HG02970 (cell line): ENCODE data around the gene C9orf152.

Experiments used
- ATAC-seq: cut with Tn5 transposase; IDR thresholded peaks from one replicate; pipeline ENCODE4 v1.9.1; 2021; ENCODE audit warnings: mild to moderate bottlenecking, moderate library complexity, moderate number of reproducible peaks; ENCODE audit not compliant: unreplicated experiment, low FRiP score

C9orf152 gene

DNA sequence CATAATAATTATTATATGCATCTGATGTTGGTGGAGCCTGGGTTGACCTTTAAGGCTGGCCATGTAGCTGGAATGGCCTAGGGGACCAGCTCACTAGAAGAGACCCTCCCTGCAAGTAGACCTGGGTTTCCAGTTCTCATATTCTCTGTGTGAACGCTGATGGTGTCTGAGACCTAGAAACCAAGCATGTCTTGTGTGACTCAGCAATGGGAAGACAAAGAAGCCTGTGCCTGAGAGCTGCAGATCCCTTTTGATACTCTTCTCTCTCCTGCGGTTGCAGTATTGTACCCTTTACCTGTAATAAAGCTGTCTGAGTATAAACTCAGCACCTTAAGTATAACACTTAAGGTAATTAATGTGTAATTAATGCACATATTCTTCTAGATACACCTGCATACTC, 22.2 kb downstream of the C9orf152 start:
- no peak for ATAC-seq

DNA sequence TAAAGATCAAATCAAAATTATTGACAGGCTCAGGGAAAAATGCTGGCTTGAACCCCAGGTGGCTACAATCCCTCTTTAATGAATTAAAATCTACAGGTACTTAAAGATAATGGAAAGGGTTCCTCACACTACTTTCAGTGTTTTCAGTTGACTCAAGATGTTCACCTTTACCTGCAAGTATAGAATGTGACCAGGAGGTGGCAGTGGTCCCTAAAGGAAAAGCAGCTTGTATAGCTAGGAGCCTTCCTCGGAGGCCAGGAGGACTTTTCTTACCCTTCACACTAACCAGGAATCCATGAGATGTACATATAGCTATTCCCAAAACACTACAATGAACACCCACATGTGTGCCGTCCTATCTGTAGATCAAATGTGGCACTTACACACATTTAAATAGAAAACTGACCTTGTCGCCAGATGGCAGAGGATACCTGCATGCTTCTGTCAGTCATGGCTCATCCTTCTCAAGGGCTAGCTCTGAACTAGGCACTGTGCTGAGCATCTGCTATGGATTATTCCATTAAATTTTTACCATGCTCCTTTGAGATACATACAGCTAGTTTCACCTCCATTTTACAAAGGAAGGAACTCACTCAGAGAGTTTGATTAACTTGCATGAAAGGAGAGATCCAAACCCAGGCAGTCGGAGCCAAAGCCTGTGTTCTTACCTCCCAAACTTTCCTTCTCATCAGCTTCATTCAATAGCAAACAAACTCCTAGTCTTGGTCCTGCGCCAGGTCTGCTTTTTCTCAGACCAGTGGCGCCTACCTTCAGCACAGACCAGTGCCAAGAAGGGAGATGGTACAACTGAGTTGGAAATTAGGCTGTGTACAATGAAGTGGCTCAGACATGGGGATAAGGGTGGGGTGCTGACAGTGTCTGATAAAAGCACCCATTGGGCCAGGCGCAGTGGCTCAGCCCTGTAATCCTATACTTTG, 24.5 kb downstream of the C9orf152 start:
- no peak for ATAC-seq

DNA sequence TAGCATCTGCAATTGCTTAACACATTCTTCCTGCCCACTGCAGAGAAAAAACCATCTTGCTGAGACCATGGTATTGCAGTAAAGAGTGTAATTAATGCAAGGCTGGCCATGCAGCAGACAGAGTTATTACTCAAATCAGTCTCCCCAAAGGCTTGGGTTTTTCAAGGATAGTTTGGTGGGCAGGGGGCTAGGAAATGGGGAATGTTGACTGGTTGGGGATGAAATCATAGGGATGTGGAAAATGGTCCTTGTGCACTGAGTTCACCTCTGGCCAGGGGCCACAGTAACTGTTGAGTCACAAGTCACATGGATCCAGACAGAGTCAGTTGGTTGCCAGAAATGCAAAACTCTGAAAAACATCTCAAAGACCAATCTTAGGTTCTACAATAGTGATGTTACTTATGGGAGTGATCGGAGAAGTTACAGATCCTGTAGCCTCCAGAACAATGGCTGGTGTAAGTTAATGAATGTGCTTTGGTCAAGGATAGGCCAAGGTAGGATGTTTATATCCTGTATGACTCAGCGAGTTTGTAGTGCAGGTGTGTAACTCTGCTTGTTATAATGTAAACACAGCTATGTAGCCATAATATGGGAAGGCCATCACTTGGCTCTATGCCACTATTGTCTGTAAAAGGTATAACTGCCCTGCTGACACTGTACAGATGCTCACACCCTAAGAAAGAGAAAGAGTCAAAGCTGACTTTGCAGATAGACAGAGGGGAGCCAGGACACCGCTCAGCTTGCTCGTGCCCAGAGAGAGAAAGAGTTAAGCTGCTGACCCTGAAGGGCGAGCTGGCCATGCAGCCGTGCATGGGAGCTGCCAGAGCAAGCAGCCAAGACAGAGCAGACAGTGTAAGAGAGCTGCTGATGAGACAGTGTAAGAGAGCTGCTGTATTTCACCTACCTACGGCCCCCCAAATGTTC, 27.2 kb downstream of the C9orf152 start:
- no peak for ATAC-seq

DNA sequence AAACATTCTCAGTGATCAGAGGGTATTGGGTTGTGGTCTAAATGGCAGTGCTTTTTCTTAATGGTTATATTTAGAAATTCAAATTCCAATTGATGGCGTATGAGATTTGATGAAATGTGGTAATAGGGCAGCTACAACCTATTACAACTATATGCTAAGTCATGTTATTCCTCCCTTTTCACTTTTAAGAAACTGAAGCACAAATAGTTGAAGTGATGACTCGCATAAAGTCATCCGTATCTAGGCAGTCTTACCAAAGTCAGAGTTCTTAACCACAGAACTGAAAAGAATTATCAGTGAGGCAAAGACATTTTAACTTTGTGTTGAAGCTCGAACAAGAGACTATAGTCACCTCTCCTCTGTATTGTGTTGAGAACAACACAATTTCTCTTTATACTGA, 28.2 kb downstream of the C9orf152 start:
- no peak for ATAC-seq

DNA sequence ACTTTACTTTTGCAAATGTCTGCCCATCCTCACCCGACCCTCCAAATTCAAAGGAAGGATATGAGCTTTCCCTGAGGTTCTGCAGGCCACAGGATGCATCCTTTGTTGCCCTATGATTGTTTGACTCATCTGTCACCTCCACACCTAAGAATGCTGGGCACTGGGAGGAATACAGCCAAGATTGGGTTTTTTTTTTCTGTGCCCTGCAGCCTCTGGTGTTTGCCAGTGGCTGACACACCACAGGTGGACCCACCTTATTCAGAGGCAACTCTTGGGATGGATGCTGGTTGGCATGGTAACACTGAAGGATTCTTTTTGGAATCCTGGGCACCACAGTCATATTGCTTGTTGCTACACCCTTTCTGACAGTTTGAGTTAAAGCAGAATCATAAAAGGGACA, 29.7 kb downstream of the C9orf152 start:
- ATAC-seq: no peak

DNA sequence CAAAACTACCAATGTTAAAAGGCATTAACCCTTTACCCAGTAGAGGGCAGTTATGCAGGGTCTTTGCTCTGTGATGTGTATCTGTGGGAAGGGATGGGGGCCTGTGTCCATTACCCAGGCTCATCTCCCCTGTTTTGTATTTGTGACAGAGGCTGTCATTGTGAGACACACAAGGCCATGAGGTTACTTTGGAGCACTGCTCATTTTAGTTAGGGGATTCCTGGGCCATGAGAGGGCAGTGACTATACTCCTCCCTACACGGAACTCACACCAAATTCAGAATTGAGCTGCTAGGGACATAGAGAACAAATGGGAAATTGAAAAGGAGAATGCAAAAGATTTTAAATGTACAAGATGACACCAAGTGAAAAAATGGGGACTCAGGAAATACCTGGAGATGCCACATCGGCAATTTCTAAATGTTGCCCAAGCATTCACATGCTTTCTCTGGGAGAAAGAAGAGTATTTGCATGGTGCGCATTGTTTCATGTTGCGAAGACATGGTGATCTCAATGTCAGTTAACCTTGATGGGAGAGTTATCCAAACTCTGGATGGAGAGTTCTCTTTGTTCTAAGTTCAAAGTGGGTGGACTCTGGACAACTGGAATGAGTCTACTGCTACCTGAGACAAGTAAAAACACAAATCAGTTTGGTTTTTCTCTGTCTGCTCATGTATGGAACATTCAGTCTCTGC, 32.5 kb downstream of the C9orf152 start:
- ATAC-seq: no peak

DNA sequence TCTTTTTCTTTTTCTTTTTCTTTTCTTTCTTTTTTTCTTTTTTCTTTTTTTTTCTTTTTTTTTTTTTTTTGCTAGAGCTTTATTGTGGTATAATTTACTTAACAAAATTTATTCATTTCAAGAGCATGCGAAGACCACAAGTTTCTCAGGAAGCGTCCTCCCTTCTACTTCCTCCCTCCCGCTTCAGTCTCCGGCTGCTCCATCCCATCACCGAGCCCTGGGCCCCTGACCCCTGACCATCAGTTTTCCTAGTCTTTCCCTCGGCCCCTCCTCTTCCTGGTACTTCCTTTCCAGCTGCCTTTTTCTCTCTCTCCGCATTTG, 34.7 kb downstream of the C9orf152 start:
- ATAC-seq: no peak

DNA sequence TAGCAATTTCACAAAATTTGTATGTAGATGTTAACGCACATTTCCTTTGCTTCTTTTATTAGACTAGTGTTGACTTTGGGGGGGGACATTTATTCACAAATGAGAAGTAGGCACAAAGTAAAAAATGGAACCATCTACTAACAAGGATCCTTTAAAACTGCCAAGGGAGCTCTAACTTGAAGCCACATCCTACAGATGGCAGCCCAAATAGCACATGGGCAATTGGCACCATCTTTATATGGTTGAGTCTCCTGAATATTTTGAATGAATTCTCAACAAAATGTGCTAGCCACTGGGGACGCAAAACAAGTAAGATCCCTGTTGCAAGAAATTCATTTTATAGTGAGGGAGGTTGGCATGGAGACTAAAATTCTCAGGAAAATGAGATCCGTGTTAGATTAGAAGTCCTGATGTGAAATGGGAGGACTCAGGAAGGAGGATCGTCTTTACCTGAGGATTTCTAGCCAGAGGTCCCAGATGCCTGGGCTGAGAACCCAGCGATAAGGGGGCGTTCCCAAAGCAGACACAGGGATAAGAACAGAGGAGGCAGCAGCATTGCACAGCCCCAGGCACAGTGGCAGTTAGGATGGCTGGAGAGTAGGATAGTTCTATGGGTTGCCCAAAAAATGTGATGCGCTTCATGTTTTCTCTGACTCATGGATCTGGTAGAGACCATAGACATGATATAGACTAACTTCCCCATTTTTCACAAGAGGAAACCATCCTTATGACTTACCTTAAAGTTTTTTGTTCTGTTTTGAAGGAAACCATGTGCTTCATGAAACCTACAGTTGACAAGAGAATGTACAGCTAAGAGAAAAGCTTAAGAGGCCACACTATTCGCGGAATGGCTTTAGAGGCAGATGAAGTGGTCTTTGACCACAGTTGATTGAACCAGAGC, 37.4 kb downstream of the C9orf152 start:
- ATAC-seq: no peak

DNA sequence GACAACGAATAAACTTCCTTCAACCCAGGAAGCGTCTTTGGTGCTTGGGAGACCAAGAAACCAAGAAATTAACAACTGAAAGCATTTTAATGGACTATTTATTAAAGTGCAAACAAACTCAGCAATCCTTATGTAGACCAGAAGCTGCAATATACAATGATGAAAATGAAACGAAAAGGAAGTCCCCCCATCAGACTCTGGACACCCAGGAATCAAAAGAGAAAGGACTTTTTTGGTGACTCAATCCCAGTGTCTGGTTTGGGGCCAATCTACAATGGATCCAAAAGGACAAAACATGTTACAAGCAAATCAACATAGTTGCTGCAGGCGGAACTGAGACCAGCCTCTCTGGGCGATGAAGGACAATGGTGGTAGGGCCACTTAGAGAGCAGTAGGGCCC, 39.5 kb downstream of the C9orf152 start:
- no peak for ATAC-seq

DNA sequence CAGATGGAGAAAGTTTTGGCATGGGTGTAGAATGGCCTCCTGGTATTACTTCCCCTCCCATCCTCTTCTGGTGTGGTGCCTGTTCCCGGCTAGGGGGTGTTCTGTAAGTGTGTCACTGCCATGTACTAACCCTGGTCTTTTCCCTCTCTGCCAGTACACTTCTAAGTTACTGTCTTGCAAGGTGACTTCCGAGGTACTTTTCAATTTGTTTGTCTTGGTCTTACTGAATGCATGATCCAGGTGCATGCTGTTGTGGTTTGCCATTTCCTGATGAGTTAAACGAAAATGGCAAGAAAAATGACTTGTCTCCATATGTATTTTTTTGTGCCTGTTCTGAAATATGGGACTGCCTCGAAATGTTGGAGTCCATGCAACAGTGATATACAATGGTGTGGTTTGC, 46.0 kb downstream of the C9orf152 start:
- no peak for ATAC-seq

DNA sequence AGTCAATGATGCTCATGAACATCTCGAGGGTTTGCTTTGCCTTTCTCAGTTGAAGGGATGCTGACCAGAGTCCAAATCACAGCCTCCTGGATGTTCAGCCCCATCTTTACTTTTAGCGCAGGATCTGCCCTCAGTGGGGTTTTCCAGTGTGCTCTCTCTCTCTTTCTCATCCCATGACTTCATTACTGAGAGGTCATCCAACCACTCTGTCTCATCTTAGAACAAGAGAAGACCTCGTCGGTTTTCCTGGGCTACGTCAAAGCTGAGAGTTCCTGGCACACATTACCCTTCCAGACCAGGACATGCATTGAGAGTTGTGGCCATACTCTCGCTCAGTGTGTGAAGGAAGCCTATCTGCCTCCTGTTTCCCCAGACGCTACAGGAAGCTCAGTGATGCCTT, 47.3 kb downstream of the C9orf152 start:
- ATAC-seq: no peak

DNA sequence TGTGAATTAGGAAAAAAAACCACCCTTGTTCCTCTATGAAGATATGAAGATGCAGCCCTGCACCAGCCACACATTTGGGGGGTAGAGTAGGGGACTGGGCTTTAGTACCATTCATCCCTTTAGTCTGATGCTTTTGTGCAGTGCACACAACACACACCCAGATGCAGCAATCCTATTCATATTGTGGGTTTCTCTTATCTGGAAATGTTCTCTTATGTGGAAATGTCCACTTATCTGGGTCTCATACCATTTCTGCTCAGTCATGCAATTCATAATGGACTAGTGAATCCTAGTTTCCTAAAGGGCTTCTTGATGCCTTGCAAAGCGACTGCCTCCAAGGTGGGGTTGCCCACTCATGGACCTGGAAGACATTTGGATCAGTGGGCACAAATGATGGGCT, 47.8 kb downstream of the C9orf152 start:
- ATAC-seq: no peak

DNA sequence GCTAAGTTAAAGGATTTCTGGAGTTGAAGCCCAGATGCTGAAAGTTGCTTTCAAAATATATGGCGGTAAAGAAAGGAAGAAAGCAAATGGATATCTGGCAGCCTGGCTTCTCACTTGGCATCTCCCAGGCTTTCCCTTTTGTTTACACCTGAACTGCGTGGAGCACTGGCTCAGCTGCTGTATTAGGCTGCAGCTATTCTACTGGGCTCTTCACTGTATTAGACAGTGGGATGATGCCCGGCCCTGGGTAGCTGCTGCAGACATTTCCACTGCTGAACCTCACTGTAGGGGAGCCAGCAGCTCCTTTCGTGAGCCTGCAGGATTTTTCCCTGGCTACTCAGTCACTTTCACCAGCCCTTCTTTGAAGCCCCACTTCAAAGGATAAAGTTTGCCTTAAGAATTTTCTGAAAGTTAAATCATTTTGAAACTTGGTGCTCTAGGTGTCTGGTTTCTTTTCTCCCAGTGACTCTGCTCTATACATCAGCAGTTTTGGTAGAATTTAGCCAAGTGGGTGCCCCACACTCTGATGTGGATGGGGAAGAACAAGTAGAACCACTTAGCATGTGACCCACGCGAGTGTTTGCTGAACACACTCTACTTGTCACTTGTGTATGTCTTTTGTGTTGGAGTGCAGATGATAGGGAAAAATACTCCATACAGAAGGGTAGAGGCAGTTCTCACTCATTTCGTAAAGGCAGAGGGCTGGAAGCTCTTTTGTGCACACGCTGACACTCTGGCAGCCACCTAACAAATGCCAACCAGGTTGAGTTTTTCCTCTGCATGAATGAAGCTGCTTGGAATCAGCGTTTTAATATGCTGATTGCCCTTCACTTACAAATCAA, 49.9 kb downstream of the C9orf152 start:
- ATAC-seq: no peak

DNA sequence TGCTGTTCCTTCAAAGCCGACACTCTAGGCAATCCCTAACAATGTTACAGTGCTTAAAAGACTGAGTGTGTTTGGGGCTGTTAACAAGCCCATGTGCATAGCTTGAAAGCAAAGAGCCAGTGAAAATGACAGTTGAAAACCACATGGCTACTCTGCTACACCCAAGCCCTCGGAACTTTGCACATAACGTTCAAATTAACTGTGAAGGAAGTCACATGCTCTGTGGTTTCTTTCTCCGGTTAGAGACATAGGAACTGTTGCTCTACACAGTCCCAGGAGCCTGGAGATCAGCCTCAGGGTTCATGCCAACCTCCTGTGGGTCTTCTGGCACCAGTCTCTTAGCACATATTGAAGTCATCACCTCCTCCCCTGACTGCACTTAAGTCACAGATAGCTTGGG, 51.1 kb downstream of the C9orf152 start:
- no peak for ATAC-seq

DNA sequence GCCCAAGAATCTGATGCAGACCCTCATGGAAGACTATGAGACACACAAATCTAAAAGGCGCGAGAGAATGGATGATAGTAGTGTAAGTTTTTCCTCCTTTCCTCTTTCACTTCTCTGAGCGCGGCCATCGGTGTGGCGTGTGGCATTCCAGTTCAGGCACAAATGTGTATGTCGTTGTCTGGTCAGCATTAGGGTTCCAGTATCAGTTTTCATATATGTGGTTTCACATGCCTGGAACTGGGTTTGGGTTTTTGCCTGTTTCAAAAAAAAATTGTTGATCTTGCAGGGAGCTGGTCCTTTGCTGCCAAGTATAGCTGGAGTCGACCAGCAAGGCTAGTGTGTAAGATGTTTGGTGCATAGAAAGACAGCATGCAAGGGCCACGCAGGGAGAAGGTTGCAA, 51.5 kb downstream of the C9orf152 start:
- no peak for ATAC-seq

DNA sequence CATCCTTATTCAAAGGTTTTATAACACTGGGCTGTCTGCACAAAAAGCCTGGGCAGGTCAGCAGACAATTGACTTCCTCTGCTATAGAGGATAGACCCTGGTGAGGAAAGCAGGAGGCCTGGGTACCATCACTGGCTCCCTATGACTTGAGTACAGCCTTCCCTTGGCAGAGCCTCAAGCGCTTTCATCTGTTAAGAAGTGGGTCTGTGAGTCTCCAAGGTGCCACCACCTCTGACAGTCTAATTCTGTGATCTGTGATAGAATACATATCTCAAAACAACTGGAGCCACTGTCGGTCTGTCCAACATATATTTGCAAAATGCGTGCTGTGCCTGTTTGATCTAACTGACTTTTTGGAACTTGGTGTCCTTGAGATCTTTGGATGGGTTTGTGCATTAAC, 52.2 kb downstream of the C9orf152 start:
- no peak for ATAC-seq

DNA sequence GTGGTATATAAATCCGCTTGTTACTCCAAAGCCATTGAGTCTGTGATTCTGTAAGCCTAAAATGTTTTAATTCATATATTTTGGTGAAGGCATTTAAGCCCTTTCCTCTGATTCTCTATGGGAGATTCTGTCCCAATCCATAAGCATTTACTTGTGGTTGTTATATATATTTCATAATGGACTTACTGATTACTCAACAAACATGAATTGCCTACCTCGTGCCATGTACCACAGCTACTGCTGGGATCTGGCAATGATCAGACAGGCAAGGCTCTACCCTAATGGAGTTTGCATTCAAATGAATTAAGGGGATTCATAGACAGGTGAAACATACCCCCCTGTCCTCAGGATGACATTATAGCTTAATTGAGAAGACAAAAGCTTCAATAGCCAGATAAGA, 54.5 kb downstream of the C9orf152 start:
- no peak for ATAC-seq

DNA sequence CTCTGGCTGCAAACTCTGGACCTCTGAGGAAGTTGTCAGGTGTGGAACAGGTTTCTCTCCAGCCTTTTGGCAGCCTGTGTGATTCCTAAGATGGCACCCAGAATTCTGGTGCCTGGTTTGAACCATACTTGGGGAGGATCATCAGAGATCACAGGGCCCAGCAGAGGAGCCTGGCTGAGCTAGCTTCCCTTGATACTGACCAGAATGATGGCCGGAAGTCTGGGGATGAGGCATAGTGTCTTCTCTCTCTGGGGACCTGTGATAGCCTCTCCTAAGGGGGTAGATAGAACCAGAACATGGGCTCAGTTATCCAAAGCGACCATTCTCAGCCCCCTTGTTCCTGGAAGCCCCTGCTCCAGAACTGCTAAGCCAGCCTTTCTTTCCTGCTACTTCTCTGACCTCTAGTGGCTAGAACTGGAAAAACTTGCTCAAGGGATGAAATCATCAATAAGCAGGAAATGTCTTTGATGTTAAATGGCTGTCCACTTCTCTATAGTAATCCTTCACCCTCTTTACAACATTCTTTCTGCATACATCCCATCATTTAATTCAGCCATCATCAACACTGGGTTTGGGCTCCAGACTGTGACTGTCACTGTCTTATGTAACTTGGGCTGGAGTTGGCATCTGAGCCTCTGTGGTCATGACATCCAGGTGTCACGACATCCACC, 55.1 kb downstream of the C9orf152 start:
- no peak for ATAC-seq
